WTC11 (cell line): ENCODE measurements around the gene VSTM2L. TPM values are rescaled to one million over a fixed set of nuclear protein-coding genes. Genes with fewer than 3 reads are reported as not detected.

Source experiments
- ATAC-seq: fragments of 200-7000 bp; cut with Tn5 transposase; 2 replicates; pipeline ENCODE4 v1.10.0; 2021; ENCODE audit warnings: mild to moderate bottlenecking, moderate library complexity
- CTCF ChIA-PET: fragments of 300-600 bp; sonication (Branson Sonifier 250); formaldehyde crosslinking; loops from one replicate; lab custom pipeline; 2021; ENCODE audit warnings: antibody characterized with exemption; lab: Charles Lee
- POLR2A ChIA-PET: fragments of 350-600 bp; sonication (Branson Sonifier 250); formaldehyde crosslinking; loops from one replicate; lab custom pipeline; 2021; ENCODE audit warnings: antibody characterized with exemption; lab: Charles Lee
- DNase-seq: peaks from one replicate; pipeline ENCODE4 v3.0.0; 2021; ENCODE audit warnings: low spot score
- H3K27ac Mint-ChIP-seq: 2 replicates; pipeline ENCODE4 v1.8.0; 2021; ENCODE audit warnings: mixed read lengths
- H3K27me3 Mint-ChIP-seq: 2 replicates; pipeline ENCODE4 v1.8.0; 2021; ENCODE audit warnings: low read depth, mild to moderate bottlenecking, moderate library complexity, mixed read lengths
- H3K36me3 Mint-ChIP-seq: 2 replicates; pipeline ENCODE4 v1.8.0; 2021; ENCODE audit warnings: mixed read lengths
- H3K4me1 Mint-ChIP-seq: 2 replicates; pipeline ENCODE4 v1.8.0; 2022; ENCODE audit warnings: mixed read lengths
- H3K4me3 Mint-ChIP-seq: 2 replicates; pipeline ENCODE4 v1.8.0; 2021; ENCODE audit warnings: mild to moderate bottlenecking, moderate library complexity, mixed read lengths
- H3K9me3 Mint-ChIP-seq: 2 replicates; pipeline ENCODE4 v1.8.0; 2021; ENCODE audit warnings: mixed read lengths
- ARID4B ChIP-seq: sonication (generic); formaldehyde crosslinking; IDR thresholded peaks from 2 replicates; pipeline ENCODE4 v1.8.0; 2023; ENCODE audit warnings: missing genetic modification reagents, mild to moderate bottlenecking, borderline replicate concordance
- CTCF ChIP-seq: fragments of 200-600 bp; IDR thresholded peaks from 2 replicates; pipeline ENCODE4 v1.8.0; 2022; ENCODE audit warnings: antibody characterized with exemption
- ELF4 ChIP-seq: sonication (generic); formaldehyde crosslinking; IDR thresholded peaks from 2 replicates; pipeline ENCODE4 v1.8.1; 2022; ENCODE audit warnings: low read depth, mild to moderate bottlenecking, moderate library complexity, missing genetic modification reagents
- NFATC4 ChIP-seq: fragments of 250-450 bp; sonication (Bioruptor Pico); IDR thresholded peaks from 2 replicates; pipeline ENCODE4 v1.9.0; 2021; ENCODE audit warnings: mild to moderate bottlenecking
- TCF7 ChIP-seq: sonication (generic); formaldehyde crosslinking; IDR thresholded peaks from 2 replicates; pipeline ENCODE4 v1.8.0; 2022; ENCODE audit warnings: mild to moderate bottlenecking, low read depth, missing genetic modification reagents, moderate library complexity
- USF1 ChIP-seq: sonication (generic); formaldehyde crosslinking; IDR thresholded peaks from 2 replicates; pipeline ENCODE4 v1.8.0; 2022; ENCODE audit warnings: mild to moderate bottlenecking, missing genetic modification reagents
- ZNF121 ChIP-seq: sonication (generic); formaldehyde crosslinking; IDR thresholded peaks from 2 replicates; pipeline ENCODE4 v1.8.0; 2023; ENCODE audit warnings: missing genetic modification reagents
- ZNF138 ChIP-seq: sonication (generic); formaldehyde crosslinking; conservative IDR thresholded peaks from 2 replicates; pipeline ENCODE4 v1.8.1; 2022; ENCODE audit warnings: mild to moderate bottlenecking, moderate library complexity, missing genetic modification reagents
- total RNA-seq: library from RNA; stranded (reverse); gene quantifications from 3 replicates; pipeline ENCODE4 v1.2.3, GENCODE V29; 2021
- TF ChIP-seq, protein P1 (sequence below): sonication (generic); formaldehyde crosslinking; IDR thresholded peaks from 2 replicates; pipeline ENCODE4 v1.8.1; 2022; ENCODE audit warnings: mild to moderate bottlenecking, moderate library complexity, missing genetic modification reagents
- TF ChIP-seq, protein P2 (sequence below): sonication (generic); formaldehyde crosslinking; IDR thresholded peaks from 2 replicates; pipeline ENCODE4 v1.8.1; 2023; ENCODE audit warnings: mild to moderate bottlenecking, missing genetic modification reagents, moderate library complexity
- TF ChIP-seq, protein P3 (sequence below): sonication (generic); formaldehyde crosslinking; IDR thresholded peaks from 2 replicates; pipeline ENCODE4 v1.8.1; 2022; ENCODE audit warnings: mild to moderate bottlenecking, missing genetic modification reagents, moderate library complexity, borderline replicate concordance
- TF ChIP-seq, protein P4 (sequence below): fragments of 250-450 bp; sonication (Bioruptor Pico); IDR thresholded peaks from 2 replicates; pipeline ENCODE4 v1.9.0; 2021; ENCODE audit warnings: mild to moderate bottlenecking, borderline replicate concordance

The VSTM2L gene
- total RNA-seq, 1 experiment from 2014 or later, result 1.9 TPM

GRCh38 chr20:37977786-37978185 lies 74.9 kb downstream of the VSTM2L start (continued):
- no peak for TF ChIP-seq USF1
- TF ChIP-seq, protein P1, sequence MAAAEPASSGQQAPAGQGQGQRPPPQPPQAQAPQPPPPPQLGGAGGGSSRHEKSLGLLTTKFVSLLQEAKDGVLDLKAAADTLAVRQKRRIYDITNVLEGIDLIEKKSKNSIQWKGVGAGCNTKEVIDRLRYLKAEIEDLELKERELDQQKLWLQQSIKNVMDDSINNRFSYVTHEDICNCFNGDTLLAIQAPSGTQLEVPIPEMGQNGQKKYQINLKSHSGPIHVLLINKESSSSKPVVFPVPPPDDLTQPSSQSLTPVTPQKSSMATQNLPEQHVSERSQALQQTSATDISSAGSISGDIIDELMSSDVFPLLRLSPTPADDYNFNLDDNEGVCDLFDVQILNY, result no peak

- no peak overlapping the region for H3K4me3 Mint-ChIP-seq
- DNase-seq (no peak), ATAC-seq (no peak)
- peaks cover 16% of the 10 kb centered on the region for H3K36me3 Mint-ChIP-seq
- H3K27me3 Mint-ChIP-seq, result no peaks in the 10 kb centered on the region; the same call in none of the 2 replicates
- ChIA-PET POLR2A (no interaction called here), CTCF (interaction anchor here (0.7 to 3.3 kb wide), 4 partner anchors 14 to 415 kb away, joined by 3 to 32 read pairs (median 5); no protein-coding TSS in a partner anchor)
- H3K27ac Mint-ChIP-seq, result no peak overlapping the region
- no peaks in the 10 kb centered on the region for H3K9me3 Mint-ChIP-seq
- H3K4me1 Mint-ChIP-seq, result peaks cover 19% of the 10 kb centered on the region
- TF ChIP-seq ZNF121 (CRISPR knock-in tag) (0 out of 2 replicates have a peak, but pooled peaks have one; percentile 26), USF1 (no peak), TCF7 (CRISPR knock-in tag) (no peak)
These were observed 76.4 kb downstream of the VSTM2L start for GRCh38 chr20:37979021-37979985.

DNA sequence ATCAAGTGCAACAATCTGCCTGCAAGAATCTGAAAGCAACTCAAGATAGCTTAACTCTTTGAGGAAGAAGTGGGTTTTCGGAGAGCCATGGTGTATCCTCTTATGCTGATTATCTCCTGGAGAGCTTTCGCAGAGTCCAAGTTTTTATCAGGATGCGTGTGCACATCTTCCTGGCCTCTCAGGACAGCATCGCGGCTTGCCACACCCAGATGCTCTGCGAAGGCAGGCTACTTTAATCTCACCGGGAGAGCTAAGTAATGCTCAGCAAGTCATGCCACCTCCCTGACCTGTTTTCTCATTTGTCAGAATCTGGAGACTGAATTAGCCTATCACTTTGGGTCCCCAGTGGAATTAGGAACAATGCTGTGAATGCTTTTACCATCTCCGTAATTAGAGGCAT lies 77.5 kb downstream of the VSTM2L start:
- H3K27me3 Mint-ChIP-seq, result no peaks in the 10 kb centered on the region; the same call in 1 of the 2 replicates
- no peak overlapping the region for H3K27ac Mint-ChIP-seq
- ChIA-PET POLR2A (no interaction called here), CTCF (interaction anchor here (0.8 to 3.3 kb wide), 15 partner anchors 8 to 416 kb away, joined by 3 to 32 read pairs (median 4); partner anchors contain the start of gene VSTM2L)
- TF ChIP-seq, protein P2, sequence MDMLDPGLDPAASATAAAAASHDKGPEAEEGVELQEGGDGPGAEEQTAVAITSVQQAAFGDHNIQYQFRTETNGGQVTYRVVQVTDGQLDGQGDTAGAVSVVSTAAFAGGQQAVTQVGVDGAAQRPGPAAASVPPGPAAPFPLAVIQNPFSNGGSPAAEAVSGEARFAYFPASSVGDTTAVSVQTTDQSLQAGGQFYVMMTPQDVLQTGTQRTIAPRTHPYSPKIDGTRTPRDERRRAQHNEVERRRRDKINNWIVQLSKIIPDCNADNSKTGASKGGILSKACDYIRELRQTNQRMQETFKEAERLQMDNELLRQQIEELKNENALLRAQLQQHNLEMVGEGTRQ (CRISPR knock-in tag), result no peak
- no peak for TF ChIP-seq ELF4 (CRISPR knock-in tag)
- TF ChIP-seq, protein P3, sequence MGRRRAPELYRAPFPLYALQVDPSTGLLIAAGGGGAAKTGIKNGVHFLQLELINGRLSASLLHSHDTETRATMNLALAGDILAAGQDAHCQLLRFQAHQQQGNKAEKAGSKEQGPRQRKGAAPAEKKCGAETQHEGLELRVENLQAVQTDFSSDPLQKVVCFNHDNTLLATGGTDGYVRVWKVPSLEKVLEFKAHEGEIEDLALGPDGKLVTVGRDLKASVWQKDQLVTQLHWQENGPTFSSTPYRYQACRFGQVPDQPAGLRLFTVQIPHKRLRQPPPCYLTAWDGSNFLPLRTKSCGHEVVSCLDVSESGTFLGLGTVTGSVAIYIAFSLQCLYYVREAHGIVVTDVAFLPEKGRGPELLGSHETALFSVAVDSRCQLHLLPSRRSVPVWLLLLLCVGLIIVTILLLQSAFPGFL (CRISPR knock-in tag), result no peak
- TF ChIP-seq, protein P4, sequence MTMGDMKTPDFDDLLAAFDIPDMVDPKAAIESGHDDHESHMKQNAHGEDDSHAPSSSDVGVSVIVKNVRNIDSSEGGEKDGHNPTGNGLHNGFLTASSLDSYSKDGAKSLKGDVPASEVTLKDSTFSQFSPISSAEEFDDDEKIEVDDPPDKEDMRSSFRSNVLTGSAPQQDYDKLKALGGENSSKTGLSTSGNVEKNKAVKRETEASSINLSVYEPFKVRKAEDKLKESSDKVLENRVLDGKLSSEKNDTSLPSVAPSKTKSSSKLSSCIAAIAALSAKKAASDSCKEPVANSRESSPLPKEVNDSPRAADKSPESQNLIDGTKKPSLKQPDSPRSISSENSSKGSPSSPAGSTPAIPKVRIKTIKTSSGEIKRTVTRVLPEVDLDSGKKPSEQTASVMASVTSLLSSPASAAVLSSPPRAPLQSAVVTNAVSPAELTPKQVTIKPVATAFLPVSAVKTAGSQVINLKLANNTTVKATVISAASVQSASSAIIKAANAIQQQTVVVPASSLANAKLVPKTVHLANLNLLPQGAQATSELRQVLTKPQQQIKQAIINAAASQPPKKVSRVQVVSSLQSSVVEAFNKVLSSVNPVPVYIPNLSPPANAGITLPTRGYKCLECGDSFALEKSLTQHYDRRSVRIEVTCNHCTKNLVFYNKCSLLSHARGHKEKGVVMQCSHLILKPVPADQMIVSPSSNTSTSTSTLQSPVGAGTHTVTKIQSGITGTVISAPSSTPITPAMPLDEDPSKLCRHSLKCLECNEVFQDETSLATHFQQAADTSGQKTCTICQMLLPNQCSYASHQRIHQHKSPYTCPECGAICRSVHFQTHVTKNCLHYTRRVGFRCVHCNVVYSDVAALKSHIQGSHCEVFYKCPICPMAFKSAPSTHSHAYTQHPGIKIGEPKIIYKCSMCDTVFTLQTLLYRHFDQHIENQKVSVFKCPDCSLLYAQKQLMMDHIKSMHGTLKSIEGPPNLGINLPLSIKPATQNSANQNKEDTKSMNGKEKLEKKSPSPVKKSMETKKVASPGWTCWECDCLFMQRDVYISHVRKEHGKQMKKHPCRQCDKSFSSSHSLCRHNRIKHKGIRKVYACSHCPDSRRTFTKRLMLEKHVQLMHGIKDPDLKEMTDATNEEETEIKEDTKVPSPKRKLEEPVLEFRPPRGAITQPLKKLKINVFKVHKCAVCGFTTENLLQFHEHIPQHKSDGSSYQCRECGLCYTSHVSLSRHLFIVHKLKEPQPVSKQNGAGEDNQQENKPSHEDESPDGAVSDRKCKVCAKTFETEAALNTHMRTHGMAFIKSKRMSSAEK (CRISPR knock-in tag), result no peak
- TF ChIP-seq, protein P1, result no peak
- no peak for TF ChIP-seq ARID4B (CRISPR knock-in tag)
- no peak for TF ChIP-seq CTCF
- no peak for TF ChIP-seq ZNF138 (CRISPR knock-in tag)
- no peak for TF ChIP-seq NFATC4 (CRISPR knock-in tag)
- H3K36me3 Mint-ChIP-seq, result peaks cover 16% of the 10 kb centered on the region
- H3K9me3 Mint-ChIP-seq, result no peaks in the 10 kb centered on the region
- H3K4me1 Mint-ChIP-seq, result peaks cover 19% of the 10 kb centered on the region
- DNase-seq (no peak), ATAC-seq (no peak)
- no peak overlapping the region for H3K4me3 Mint-ChIP-seq
